Stimulated activated CD4-positive, alpha-beta T cell treated with anti-CD3 and anti-CD28 coated beads, TNF-alpha, amount 100 ng/mL, for 4 hours (primary cell): Measurements from ENCODE around the gene PRKD1.
"Not testable (repeated sequence)": the region's sequence is repeated elsewhere in the genome, so short reads cannot be mapped to it uniquely, and the experiment has no call there.

Experiments used
- DNase-seq, 3 experiments: peaks; one replicate each; pipeline ENCODE4 v3.0.0-alpha.2; 2020; ENCODE audit warnings: low read depth in 3 of 3

The PRKD1 gene

GRCh38 chr14:29900609-29901350, 26.9 kb downstream of the PRKD1 start:
- DNase-seq = no peak

- no peak for DNase-seq
These were observed 29.2 kb downstream of the PRKD1 start for GRCh38 chr14:29898470-29898869.

GRCh38 chr14:29897181-29897580, 30.5 kb downstream of the PRKD1 start:
- DNase-seq = no peak

- no peak for DNase-seq
These were observed 31.3 kb downstream of the PRKD1 start for GRCh38 chr14:29896354-29896821.

- no peak for DNase-seq
These were observed 32.0 kb downstream of the PRKD1 start for GRCh38 chr14:29895591-29896083.

GRCh38 chr14:29893989-29894388, 33.7 kb downstream of the PRKD1 start:
- DNase-seq = no peak

- DNase-seq = no peak
These were observed 35.3 kb downstream of the PRKD1 start for GRCh38 chr14:29892327-29892726.

- DNase-seq = no peak
These were observed 41.7 kb downstream of the PRKD1 start for GRCh38 chr14:29885988-29886387.

- no peak for DNase-seq
These were observed 59.6 kb downstream of the PRKD1 start for GRCh38 chr14:29868000-29868399.

- DNase-seq = no peak
These were observed 62.3 kb downstream of the PRKD1 start for GRCh38 chr14:29865299-29865698.

GRCh38 chr14:29861996-29862395, 65.7 kb downstream of the PRKD1 start:
- DNase-seq = no peak

GRCh38 chr14:29858299-29858698, 69.3 kb downstream of the PRKD1 start:
- no peak for DNase-seq

- no peak for DNase-seq
These were observed 70.1 kb downstream of the PRKD1 start for GRCh38 chr14:29857551-29857950.

GRCh38 chr14:29856516-29856915, 71.1 kb downstream of the PRKD1 start:
- no peak for DNase-seq

GRCh38 chr14:29853691-29854090, 74.0 kb downstream of the PRKD1 start:
- not testable (repeated sequence) for DNase-seq

GRCh38 chr14:29853272-29853671, 74.4 kb downstream of the PRKD1 start:
- DNase-seq = no peak

- no peak for DNase-seq
These were observed 76.2 kb downstream of the PRKD1 start for GRCh38 chr14:29851397-29851796.

- DNase-seq = no peak
These were observed 80.6 kb downstream of the PRKD1 start for GRCh38 chr14:29847056-29847380.

- no peak for DNase-seq
These were observed 81.2 kb downstream of the PRKD1 start for GRCh38 chr14:29846339-29847055.

- no peak for DNase-seq
These were observed 83.7 kb downstream of the PRKD1 start for GRCh38 chr14:29843981-29844380.

- DNase-seq = no peak
These were observed 85.4 kb downstream of the PRKD1 start for GRCh38 chr14:29842228-29842627.

GRCh38 chr14:29840369-29840892, 87.2 kb downstream of the PRKD1 start:
- not testable (repeated sequence) for DNase-seq

- DNase-seq = not testable (repeated sequence)
These were observed 88.0 kb downstream of the PRKD1 start for GRCh38 chr14:29839691-29840090.
